Measurements from ENCODE around the gene YOD1. TPM values are rescaled to one million over a fixed set of nuclear protein-coding genes. Genes with fewer than 3 reads are reported as not detected.

The YOD1 gene
- total RNA-seq, 1 experiment from 2014 or later = 11.8 TPM

DNA sequence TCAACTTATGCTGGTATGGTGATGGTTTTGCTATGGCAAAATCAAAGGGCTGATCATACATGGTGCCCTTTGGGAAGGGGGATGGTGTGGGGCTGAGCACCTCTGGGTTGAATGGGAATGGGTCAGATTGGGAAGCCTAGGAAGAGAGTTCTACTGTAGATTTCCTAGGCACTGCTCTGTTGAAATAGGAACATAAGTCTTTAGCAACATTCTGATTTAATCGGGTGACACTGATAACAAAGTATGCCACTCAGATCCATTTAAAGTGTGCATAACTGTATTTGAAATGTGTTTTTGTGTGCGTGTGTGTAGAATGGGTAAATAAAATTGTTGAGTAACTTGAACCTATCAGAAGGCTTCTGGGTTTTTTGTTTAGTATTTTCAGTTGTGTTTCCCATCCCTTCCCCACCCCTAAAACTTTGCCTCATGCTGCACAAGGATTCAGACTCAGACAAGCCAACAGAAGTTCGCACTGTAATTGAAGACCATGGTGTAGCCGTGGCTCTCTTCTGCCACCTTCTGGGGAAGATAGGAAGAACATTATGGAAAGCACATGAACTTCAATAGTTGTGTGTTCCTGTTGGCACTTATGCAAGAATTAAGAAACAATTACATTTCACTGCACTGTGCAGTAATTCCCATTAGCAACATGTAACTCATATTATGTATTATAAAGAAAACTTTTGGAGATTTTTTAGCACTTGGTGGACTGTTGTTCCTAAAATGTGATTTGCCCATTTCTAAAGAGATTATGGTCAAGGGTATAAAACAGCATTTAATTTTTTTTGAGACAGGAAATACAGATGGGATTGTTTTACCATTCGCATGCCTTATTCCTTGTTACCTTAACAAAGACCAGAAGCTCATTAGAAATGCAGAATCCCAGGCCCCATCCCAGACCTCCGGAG is 26.7 kb upstream of the YOD1 start:
- POLR2A ChIA-PET = no interaction called here
- H3K9me3 Mint-ChIP-seq (ENCODE audit: unreplicated experiment) = no peaks in the 10 kb centered on the region
- H3K36me3 Mint-ChIP-seq (ENCODE audit: insufficient read depth, unreplicated experiment) = no peaks in the 10 kb centered on the region
- intact Hi-C loops (cut with micrococcal nuclease; ENCODE audit: unreplicated experiment) = loop anchor here (1.0 to 5.0 kb wide), 3 partner anchors 24 to 140 kb away; partner anchors contain the start of gene PFKFB2
- DNase-seq = peak; percentile 58 to 81
- no peak overlapping the region for H3K27ac Mint-ChIP-seq (ENCODE audit: unreplicated experiment)
- TF ChIP-seq, protein P1, sequence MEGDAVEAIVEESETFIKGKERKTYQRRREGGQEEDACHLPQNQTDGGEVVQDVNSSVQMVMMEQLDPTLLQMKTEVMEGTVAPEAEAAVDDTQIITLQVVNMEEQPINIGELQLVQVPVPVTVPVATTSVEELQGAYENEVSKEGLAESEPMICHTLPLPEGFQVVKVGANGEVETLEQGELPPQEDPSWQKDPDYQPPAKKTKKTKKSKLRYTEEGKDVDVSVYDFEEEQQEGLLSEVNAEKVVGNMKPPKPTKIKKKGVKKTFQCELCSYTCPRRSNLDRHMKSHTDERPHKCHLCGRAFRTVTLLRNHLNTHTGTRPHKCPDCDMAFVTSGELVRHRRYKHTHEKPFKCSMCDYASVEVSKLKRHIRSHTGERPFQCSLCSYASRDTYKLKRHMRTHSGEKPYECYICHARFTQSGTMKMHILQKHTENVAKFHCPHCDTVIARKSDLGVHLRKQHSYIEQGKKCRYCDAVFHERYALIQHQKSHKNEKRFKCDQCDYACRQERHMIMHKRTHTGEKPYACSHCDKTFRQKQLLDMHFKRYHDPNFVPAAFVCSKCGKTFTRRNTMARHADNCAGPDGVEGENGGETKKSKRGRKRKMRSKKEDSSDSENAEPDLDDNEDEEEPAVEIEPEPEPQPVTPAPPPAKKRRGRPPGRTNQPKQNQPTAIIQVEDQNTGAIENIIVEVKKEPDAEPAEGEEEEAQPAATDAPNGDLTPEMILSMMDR (IDR thresholded peaks at IDR 0.05; ENCODE audit: insufficient read depth in 1 of 2, low read depth in 1 of 2, low read length in 1 of 2, severe bottlenecking in 1 of 2, unreplicated experiment in 1 of 2) = peak; percentile 89 to 92
- no TSS peak for BruUV-seq (replicated peaks)
- H3K27me3 Mint-ChIP-seq (ENCODE audit: insufficient read depth, unreplicated experiment) = no peaks in the 10 kb centered on the region
- no peak overlapping the region for H3K4me3 ChIP-seq (ENCODE audit: low read depth, low read length)
- CTCF ChIA-PET = no interaction called here
- H3K4me3 Mint-ChIP-seq (ENCODE audit: unreplicated experiment) = no peak overlapping the region
- H3K4me1 Mint-ChIP-seq (ENCODE audit: low read depth, unreplicated experiment) = no peaks in the 10 kb centered on the region
- no peaks in the 10 kb centered on the region for H3K9me3 ChIP-seq
- no peaks in the 10 kb centered on the region for H3K27me3 ChIP-seq (replicated peaks; ENCODE audit: control insufficient read depth, insufficient read depth, low read length)
- peaks cover under 1% of the 10 kb centered on the region; the same call in 1 of the 2 replicates for H3K36me3 ChIP-seq (ENCODE audit: control insufficient read depth, insufficient read depth, low read length)
- no peaks in the 10 kb centered on the region for H3K4me1 ChIP-seq

DNA sequence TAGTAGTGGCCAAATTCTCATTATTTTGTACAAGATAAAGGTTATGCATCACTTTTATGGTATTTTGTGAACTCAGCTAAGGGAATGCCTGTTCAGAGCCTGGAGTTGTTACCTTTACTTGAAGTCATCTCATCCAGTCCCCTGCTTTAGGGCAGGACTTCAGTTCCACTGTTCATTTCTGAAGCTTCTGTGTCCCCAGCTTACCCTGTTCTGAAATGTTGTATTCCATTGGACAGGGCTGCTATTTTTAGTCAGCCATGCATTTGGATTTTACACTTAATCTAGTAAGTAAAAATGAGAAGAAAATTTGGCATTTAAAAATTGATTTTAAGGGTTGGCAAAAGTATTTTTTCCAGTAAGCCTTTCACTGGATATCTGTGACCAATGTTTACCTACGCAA is 26.0 kb upstream of the YOD1 start:
- no TSS peak for BruUV-seq (replicated peaks)
- Mint-ChIP-seq H3K4me3 (ENCODE audit: unreplicated experiment) (no peak overlapping the region), H3K27me3 (ENCODE audit: insufficient read depth, unreplicated experiment) (no peaks in the 10 kb centered on the region), H3K27ac (ENCODE audit: unreplicated experiment) (no peak overlapping the region), H3K9me3 (ENCODE audit: unreplicated experiment) (no peaks in the 10 kb centered on the region), H3K36me3 (ENCODE audit: insufficient read depth, unreplicated experiment) (peaks cover 1% of the 10 kb centered on the region), H3K4me1 (ENCODE audit: low read depth, unreplicated experiment) (no peaks in the 10 kb centered on the region)
- Histone ChIP-seq H3K27me3 (replicated peaks; ENCODE audit: control insufficient read depth, insufficient read depth, low read length) (no peaks in the 10 kb centered on the region), H3K4me1 (no peaks in the 10 kb centered on the region), H3K36me3 (ENCODE audit: control insufficient read depth, insufficient read depth, low read length) (peaks cover 3% of the 10 kb centered on the region), H3K9me3 (no peaks in the 10 kb centered on the region), H3K4me3 (ENCODE audit: low read depth, low read length) (no peak overlapping the region)
- ChIA-PET CTCF (no interaction called here), POLR2A (no interaction called here)
- no peak for DNase-seq
- TF ChIP-seq, protein P1 (IDR thresholded peaks at IDR 0.05; ENCODE audit: insufficient read depth in 1 of 2, low read depth in 1 of 2, low read length in 1 of 2, severe bottlenecking in 1 of 2, unreplicated experiment in 1 of 2) = no peak
- intact Hi-C loops (cut with micrococcal nuclease; ENCODE audit: unreplicated experiment) = loop anchor here (1.0 to 5.0 kb wide), 2 partner anchors 95 to 140 kb away; no protein-coding TSS in a partner anchor

DNA sequence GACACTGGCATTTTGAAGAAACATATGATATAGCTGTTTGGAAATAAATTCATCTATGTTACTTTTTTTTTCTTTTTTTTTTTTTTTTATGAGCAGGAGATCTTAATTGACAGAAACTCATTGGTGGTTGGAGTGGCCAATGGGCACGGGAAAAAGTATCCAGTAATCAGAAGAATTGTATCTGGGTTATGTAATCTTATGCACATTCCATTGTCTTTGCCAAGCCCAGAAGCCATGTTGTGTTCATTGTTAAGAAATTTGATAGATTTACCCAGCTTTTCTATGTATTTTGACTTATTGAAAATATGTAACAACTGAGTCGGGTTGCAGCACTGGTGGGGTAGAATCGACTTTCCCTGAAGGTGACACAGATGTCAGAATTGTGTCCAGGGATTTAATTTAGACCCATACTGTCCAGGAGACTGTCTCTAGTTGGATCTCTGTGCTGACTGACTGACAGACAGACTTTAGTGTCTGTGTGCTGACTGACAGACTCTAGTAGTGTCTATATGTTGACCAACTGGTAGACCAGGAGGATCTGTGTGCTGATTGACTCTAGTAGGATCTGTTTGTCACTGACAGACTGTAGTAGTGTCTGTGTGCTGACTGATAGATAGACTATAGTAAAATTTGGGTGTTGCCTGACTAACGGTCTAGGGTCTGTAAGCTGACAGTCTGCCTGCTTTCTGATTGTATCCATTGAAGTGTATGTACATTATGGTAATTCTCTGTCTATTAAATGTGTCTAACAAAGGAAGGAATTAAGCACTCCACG is 25.4 kb upstream of the YOD1 start:
- no peaks in the 10 kb centered on the region for H3K27me3 ChIP-seq (replicated peaks; ENCODE audit: control insufficient read depth, insufficient read depth, low read length)
- intact Hi-C loops (cut with micrococcal nuclease; ENCODE audit: unreplicated experiment) = loop anchor here (5.0 kb wide), 1 partner anchor 139 kb away; no protein-coding TSS in a partner anchor
- Mint-ChIP-seq H3K27me3 (ENCODE audit: insufficient read depth, unreplicated experiment) (no peaks in the 10 kb centered on the region), H3K4me3 (ENCODE audit: unreplicated experiment) (no peak overlapping the region), H3K36me3 (ENCODE audit: insufficient read depth, unreplicated experiment) (peaks cover 5% of the 10 kb centered on the region), H3K9me3 (ENCODE audit: unreplicated experiment) (no peaks in the 10 kb centered on the region), H3K4me1 (ENCODE audit: low read depth, unreplicated experiment) (no peaks in the 10 kb centered on the region), H3K27ac (ENCODE audit: unreplicated experiment) (no peak overlapping the region)
- BruUV-seq (replicated peaks) = no TSS peak
- ChIA-PET CTCF (no interaction called here), POLR2A (no interaction called here)
- H3K4me1 ChIP-seq = no peaks in the 10 kb centered on the region
- no peak overlapping the region for H3K4me3 ChIP-seq (ENCODE audit: low read depth, low read length)
- TF ChIP-seq, protein P1 (IDR thresholded peaks at IDR 0.05; ENCODE audit: insufficient read depth in 1 of 2, low read depth in 1 of 2, low read length in 1 of 2, severe bottlenecking in 1 of 2, unreplicated experiment in 1 of 2) = no peak
- no peak for DNase-seq
- no peaks in the 10 kb centered on the region for H3K9me3 ChIP-seq
- peaks cover 3% of the 10 kb centered on the region for H3K36me3 ChIP-seq (ENCODE audit: control insufficient read depth, insufficient read depth, low read length)
